NCI-H2081 (cell line): ENCODE measurements around the gene FA2H.
"Not testable (repeated sequence)": the region's sequence is repeated elsewhere in the genome, so short reads cannot be mapped to it uniquely, and the experiment has no call there.

ENCODE experiments used
- DNase-seq, 2 experiments: peaks; one replicate each; lab custom pipeline; 2025; lab: John Stamatoyannopoulos, UW

The FA2H gene

DNA sequence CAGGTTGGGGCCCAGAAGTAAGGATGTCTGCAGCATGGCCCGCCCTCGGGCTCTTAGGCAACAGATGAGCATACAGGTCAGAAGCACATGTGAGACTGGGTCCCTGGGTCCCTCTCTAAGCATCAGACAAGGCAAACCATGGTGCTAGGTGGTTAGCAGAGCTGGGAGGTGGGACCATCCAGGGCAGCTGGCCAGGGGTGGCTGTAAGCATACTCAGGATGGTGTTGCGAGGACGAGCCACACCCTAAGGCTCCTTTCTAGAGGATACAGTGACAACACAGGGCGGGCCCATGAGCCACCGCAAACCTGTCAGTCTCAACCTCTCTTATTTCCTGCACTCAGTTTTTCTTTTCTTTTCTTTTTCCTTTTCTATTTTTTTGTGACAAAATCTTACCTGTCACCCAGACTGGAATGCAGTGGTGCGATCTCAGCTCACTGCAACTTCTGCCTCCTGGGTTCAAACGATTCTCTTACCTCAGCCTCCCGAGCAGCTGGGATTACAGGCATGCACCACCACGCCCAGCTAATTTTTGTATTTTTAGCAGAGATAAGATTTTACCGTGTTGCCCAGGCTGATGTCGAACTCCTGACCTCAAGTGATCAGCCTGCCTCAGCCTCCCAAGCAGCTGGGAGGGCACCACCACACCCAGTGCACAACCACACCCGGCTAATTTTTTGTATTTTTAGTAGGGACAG is 3.6 kb downstream of the FA2H start:
- no peak for DNase-seq

DNA sequence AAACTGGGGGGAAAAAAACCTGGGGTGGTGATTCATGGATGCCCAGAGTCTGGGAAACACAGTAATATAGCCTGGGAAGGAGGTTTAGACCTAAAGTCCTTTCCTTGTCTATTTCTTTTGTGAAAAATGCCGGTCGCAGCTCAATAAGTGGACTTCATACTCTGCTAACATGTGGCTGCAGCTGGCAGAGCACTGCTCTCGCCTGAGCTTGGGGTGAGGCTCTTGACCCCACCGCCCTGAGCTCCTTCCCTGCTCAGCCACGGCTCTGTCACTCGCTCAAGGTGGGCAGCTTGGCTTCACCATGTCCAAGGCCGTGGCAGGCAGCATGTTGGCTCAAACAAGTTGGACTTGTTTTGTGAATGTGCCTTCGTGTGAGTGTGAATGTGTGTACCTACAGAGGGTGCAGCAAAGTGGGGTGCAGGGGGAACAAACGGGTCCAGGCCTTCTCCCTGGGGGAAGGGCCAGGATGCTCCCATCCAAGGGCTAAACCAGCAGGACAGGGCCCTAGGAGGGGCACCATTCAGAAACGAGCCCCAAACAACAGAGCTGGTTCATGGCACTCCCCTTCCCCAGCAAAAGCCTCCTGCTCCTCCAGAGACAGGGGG is 4.9 kb downstream of the FA2H start:
- no peak for DNase-seq

DNA sequence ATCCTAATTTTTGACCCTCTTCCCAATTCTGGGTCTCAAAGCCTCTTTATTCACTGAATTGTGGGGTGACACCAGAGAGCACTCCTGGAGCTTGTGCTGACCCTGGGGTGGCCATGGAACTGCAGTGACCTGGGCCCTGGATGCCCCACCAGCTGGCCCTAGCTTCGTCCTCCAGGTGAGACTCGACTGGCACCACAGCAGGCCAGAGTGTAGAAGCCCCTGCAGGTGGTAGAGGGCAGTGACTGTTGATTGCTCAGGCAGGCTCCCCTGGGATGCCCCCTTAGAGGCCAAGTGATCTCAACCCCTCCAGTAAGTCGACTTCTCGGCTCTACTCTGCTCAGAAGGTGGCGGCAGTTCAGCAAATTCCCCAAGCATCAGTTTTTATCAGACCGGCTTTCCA is 6.4 kb downstream of the FA2H start:
- DNase-seq = no peak

DNA sequence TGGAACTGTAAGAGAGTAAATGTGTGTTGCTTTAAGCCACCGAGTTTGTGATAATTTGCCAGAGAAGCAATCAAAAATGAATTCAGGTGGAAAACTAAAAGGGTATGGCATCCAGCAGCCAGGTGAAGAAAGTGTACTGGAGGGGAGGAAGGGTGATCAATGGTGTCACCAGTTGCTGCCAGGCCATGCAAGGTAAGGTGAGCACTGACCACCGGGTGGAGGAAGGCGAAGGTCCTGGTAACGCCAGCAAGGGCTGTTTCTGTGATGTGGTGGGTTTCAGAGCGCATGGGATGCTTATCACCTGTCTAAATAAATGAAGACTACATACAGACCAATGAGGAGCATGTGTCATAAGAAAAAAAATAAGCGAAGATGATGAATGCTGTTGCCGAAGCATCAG is 6.9 kb downstream of the FA2H start:
- DNase-seq = no peak

DNA sequence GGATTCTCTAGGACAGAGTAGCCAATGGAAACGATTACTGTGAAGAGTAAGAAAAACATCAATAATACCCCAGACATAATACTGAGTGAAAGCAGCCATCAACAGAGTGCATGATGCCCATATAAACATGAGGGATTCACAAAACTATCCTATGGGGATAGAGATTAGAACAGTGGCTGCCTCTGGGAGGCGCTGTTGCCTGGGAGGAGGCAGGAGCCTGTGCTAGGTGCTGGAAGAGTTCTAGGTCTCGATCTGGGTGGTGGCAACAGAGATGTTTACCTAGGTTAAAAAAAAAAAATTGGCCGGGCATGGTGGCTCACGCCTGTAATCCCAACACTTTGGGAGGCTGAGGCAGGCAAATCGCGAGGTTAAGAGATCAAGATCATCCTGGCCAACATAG is 7.9 kb downstream of the FA2H start:
- DNase-seq = no peak

DNA sequence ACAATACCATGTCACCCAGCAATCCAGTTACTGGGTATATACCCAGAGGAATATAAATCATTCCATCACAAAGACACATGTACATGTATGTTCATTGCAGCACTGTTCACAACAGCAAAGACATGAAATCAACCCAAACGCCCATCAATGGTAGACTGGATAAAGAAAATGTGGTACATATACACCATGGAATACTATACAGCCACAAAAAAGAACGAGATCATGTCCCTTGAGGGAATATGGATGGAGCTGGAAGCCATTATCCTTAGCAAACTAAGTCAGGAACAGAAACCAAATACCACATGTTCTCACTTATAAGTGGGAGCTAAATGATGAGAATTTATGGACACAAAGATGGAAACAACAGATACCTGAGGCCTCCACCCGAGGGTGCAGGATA is 10.4 kb downstream of the FA2H start:
- DNase-seq = not testable (repeated sequence)

DNA sequence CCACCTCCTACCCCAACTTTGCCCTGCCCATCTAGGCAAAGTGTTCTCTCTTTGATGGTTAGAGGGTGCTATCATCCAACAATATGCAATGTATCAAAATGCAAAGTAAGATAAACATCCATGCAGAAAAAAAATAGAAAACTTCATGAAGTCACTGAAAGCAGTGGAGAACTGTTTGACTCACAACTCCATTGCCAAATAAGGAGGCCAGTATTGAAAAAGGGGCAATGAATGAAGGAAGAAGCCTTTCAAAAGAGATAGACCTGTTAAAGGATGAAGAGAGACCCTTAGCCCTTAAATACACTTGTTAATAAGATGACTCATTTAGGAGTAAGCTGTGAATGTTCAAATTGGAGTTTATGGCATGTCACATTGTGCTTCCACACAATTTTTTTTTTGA is 13.0 kb downstream of the FA2H start:
- no peak for DNase-seq

DNA sequence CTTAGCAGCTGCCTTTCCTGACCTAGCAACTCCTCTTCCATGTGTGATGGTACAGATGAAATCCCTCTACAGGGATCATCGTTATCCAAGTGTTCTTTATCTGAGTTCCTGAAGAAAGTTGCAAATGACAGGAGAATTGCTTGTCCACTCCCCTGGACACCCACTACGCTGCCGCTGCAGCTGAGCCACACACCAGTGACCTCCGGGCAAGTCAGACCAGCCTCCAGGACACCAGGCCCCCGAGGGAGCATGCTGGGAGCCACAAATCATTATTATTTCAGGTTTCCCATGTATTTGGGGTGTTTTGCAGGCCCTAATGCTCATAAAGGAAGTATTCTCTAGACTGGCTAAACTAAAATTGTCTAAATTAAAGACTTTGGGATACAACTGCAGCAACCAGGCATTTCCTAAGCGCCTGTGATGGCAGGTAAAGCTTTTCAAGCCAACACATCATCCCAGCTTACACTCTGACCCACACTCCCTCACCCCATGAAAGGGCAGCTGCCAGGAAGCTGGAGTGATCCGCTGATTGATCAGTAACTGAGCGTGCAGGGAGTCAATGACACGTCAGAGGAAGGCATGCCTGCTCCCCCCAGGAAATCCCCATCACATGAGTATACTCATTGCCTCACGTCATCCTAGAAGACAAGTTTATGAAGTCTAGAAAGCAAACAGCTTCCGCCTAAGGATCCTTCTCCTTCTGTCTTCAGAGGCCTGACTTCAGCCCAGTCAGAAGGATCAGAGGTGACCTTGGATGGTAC is 14.4 kb downstream of the FA2H start:
- no peak for DNase-seq

DNA sequence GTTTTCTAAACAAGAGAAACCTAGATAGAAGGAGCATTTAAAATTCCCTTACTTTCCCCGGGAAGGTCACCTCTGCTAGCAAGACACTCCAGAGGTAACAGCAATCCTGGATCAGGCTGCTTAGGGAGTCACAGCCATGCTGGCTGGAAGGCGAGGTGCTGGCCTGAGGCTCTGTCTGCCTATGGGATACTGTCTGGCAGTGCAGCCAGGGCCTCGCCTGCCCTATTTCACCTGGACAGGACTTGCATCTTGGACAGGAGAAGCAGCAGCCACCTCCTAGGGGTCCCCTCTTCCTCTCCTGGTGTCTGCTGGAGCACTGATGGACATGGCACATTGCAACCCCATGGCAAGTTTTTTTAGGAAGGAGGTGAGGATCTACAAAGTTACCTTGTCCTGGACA is 15.1 kb downstream of the FA2H start:
- no peak for DNase-seq

DNA sequence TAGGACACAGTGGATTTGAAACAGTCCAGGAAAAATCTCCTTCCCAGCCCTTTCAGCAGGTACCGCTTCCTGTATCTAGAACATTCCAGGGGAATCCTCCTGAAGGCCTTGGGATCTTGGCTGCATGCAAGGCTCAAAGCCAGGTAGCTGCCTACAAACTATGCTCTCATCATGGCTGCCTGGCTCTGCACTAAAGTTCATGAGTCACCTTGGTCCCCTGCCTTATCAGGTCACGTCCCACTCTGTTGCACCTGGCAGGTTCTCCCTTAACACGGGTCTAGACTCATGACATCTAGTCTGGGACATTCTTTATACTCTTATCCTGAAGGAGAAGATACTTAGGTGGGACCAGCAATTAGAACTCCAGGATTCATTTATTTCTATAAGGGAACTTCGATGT is 15.8 kb downstream of the FA2H start:
- no peak for DNase-seq

DNA sequence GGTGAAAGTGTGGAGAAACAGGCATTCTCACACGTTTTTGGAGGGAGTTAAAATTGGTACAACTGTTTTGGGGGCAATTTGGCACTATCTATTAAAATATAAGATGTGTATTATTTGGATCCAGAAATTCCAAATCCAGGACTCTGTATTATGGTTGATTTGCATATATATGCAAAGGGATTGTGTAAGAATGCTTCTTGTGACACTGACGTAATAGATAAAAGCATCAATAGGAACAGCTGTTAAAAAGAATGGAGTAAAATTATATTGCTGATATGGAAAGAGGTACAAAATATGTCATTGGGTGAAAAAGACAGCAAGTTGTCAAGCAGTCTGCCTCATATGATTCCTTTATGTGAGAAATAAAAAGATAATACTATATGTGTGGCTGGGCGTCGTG is 17.3 kb downstream of the FA2H start:
- DNase-seq = no peak

DNA sequence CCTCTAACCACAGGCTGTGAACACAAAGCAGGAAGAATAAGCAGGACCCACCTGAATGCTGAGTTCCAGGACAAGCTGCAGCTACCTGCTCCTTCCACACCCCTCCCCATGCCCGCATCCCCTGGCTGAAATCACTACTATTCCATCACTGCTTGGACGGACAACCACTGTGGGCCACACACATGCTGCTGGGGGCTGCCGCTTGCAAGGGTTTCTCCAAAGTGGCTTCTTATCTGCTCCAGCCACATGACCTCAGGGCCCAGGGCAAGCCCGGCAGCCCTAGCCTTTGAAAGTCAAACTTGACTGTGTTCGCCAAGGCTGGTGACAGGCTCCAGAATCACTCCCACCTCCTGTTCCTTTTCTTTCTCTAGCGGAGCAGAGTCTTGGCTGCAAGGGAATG is 18.4 kb downstream of the FA2H start:
- DNase-seq = no peak

DNA sequence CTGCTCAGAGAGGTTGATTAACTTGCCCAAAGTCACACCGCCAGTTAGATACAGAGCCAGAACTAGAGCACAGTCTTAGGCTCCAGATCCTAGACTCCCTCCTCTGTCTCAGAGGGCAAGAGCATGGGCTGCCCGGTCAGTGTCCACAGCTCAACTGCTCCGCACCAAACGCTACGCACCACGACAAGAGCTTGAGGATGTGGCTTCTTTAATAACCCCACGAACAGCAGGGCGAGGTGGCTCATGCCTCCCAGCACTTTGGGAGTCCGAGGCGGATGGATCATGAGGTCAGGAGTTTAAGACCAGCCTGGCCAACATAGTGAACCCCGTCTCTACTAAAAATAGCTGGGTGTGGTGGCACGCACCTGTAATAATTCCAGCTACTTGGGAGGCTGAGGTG is 21.4 kb downstream of the FA2H start:
- no peak for DNase-seq

DNA sequence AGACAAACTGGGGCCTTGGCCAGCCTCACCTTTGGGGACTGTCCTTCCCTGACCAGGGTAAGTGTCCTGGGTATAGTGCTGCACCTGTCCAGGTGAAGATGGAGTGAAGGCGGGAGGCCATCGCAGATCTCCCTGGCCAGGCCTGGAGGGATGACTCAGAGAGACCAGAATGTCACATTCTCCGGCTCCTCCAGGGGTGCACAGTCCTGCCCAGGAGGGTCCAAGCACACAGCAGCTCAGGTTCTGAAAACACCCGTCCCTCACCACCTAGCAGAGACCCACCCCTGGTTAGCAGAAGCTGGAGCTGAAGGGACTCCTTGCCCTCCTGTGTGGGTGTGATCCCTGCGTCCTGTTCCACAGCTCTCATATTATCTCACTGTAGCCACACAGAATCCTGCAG is 21.9 kb downstream of the FA2H start:
- DNase-seq = no peak

DNA sequence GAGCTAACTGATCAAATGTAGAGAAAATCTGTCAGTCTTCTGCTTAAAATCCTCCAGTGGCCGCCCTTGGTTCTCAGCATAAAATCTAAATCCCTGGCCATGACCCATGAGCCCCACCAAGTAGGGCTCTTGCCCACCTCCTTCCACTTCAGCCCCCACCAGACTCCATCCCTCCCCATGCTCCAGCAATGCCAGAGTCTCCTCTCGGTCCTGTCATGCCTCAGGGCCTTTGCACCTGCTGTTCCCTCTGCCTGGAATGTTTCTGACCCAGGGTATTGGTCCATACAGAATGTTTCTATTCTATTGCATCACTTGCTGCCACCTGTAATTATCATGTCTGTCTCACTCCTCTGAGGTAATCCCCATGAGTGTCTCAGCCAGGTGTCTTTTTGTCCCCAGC is 22.4 kb downstream of the FA2H start:
- no peak for DNase-seq

DNA sequence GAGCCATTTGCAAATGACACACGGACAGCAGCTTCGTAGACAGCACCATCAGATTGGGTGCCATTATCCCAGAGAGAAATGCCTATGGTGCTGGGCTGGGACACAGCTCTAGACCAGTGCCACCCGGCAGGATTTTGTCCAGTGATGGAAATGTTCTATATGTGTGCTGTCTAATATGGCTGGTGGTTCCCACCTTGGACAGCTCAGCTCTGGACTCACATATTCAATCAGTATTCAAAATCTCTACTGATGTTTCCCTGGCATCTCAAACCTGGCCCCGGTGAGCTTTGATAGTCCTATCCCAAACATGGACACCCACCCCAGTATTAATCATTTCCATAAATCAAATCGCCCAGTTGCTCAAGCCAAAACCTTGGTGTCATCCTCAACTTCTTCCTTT is 23.0 kb downstream of the FA2H start:
- DNase-seq = no peak

DNA sequence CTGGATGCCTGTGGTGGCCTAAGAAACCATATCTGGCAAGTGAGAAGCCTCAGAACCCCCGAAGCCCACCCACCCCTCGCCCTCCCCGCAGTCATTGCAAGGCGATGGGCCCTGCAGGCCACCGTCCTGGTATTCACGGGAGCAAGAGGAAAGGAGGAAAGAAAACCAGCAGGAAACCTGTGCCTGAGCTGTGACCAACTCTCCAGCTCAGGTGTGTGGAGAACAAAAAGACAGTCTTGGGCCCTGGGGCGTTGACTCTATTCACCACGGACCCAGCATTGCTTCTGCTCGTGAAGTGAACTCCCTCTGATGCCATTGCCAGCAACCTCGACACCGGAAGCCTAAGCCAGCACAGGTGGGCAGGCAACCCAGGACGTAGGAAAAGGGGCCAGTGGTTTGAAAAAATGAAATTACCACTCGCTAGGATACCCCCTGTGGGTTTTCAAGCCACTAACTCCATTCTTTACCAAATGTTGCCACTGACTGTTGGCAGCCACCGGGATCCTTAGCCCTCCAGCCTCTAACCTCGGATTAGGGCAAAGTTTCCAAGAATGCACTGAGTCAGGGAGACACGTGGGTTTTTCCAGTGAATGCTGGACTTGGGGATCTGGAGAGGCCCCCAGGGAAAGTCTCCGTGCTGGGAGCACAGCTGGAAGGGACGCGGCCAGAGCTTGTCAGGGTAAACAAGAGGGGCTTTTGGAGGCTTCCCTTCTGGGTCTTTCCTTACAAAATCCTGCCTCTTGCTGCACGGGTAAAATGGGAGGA is 25.1 kb downstream of the FA2H start:
- no peak for DNase-seq

DNA sequence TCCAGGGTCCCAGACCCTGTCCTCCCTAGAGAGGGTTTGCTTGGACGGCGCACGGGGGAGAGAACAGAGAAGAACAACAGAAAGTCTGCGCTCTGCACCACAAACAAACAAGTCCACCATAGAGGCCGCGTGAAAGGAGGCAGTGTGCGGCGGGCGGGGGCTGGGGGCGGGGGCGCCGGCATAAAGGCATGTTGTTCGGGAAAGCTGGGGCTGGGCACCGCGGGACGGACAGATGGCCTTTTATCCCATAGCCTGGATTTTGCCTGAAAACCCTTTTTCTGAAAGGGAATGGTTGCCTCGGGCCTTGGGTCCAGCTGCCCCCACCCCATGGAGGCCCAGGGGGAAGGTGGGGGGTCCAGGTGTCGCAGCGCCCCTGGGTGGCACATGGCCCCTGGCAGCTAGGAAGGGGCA is 26.0 kb downstream of the FA2H start:
- DNase-seq = no peak

DNA sequence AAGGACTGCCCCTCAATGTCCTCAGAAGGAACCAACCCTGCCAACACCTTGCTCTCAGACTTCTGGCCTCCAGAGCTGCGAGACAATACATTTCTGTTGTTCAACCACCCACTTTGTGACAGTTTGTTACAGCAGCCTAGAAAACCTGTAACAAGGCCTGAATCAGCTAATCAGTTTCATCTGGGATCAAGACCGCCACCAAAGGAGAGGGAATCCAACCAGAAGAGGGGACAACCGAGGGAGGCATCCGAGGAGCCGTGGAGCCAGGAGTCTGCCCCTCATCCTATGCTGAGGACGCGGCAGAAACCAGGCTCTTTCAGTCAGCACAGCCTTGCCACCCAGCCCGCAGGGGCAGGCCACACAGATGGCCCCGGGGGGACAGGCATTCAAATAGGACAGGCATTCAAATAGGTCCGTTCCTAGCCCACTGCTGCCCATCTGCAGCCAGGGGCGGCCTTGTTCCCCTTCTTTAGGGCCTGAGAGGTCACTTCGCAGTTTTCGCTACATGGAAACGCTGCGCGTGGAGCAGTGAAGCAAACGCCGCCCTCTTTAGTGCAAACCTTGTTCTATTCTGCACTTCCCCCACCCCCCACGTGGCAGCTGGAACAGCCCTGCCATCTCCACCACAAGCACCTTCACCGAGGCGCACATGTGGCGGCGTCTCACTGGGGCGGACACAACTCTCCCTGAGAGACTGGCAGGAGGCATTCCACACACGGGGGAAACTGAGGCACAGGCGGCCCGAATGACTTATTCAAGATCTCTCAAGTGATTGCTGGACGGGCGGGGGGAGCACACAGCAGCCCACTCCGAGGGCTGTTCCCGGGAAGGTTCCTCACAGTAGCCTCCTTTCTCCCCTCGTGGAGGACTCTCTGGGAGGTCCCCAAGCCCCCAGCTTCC is 26.7 kb downstream of the FA2H start:
- no peak for DNase-seq

DNA sequence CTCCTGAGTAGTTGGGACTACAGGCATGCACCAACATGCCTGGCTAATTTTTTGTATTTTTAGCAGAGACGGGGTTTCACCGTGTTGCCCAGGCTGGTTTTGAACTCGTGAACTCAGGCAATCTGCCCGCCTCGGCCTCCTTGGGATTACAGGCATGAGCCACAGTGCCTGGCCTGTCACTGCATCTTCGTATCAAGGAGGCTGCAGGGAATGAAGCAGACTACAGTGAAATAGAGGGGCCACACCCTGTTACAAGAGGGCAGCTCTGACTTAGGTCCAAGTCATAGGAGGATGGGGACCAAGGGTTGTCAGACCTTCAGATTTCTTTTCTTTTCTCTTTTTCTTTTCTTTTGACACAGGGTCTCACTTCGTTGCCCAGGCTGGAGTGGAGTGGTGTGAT is 28.7 kb downstream of the FA2H start:
- DNase-seq = no peak

DNA sequence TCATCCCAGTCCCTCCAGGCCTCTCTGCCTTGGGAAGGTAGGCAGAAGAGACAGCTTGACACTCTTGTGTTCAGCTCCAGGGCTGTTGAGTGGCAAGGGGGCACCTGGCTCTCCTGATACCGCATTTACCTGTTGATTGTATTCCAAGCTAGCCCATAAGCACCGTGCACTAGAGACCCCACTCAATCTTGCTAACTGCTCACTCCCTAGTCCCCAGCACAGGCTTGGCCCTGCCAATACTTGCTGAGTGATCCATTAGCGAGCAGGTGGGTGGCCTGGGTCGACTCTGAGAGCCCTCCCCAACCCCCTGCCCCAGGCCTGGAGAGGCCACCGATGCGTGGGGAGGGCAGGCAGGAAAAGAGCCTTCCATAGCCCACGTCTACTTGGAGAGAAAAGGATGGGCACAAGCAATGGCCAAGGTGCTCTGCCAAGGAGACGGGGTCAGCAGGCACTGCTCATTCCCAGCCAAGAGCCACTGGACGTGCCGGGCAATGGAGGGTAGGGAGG is 29.5 kb downstream of the FA2H start:
- no peak for DNase-seq

DNA sequence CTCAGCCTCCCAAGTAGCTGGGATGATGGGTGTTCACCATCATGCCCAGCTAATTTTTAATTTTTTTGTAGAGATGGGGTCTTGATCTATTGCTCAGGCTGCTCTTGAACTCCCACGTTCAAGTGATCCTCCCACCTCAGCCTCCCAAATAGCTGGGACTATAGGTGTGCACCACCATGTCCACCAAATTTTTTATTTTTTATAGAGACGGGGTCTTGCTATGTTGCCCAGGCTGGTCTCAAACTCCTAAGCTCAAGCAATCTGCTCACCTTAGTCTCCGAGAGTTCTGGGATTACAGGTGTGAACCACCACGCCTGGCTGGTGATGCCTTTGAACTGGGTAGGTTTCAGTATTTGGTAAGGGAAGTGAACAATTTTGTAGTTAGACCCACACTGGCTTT is 30.1 kb downstream of the FA2H start:
- DNase-seq = no peak
